ENCODE data around the gene GPAT2.
"Not testable (repeated sequence)": the region's sequence is repeated elsewhere in the genome, so short reads cannot be mapped to it uniquely, and the experiment has no call there.

The GPAT2 gene

DNA sequence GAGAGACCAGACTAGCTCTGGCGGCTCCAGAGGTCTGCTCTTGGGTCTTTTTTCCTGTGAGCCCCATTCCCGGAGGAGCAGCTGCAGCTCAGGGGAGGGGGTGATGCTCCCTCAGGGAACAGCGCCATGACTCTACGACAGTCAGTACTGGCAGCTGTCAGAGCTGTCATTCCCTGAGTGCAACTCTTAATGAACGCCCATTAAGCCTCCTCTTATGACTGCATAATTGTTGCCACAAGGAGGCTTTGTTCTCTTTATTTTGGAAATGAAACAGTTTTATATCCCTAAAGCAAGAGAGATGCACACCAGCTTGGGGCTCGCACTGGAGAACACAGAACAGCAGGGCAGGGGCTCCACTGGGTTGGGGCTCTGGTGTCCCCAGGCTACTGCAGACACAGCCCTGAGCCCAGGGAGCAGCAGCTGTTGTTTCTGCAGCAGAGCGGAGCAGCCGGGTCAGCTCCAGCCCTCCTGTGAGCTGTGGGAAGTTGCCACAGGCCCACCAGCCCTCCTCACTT lies 37.3 kb upstream of the GPAT2 start:
- not testable (repeated sequence) for H3K4me3 ChIP-seq (ENCODE audit: low read depth, low read length); H3K27me3 ChIP-seq (ENCODE audit: control insufficient read depth, insufficient read depth, low read length); H3K27ac ChIP-seq (ENCODE audit: low read depth, low read length); H3K36me3 ChIP-seq (ENCODE audit: control insufficient read depth, insufficient read depth, low read length); H3K9ac ChIP-seq (ENCODE audit: low read depth, low read length); H3K4me1 ChIP-seq (ENCODE audit: control insufficient read depth, insufficient read depth, low read length); H3K9me3 ChIP-seq (ENCODE audit: control insufficient read depth, insufficient read depth, low read length)

GRCh38 chr2:96071087-96071976 lies 36.6 kb upstream of the GPAT2 start:
- not testable (repeated sequence) for H3K27ac ChIP-seq (ENCODE audit: low read depth, low read length); H3K9me3 ChIP-seq (ENCODE audit: control insufficient read depth, insufficient read depth, low read length); H3K9ac ChIP-seq (ENCODE audit: low read depth, low read length); H3K4me3 ChIP-seq (ENCODE audit: low read depth, low read length); H3K36me3 ChIP-seq (ENCODE audit: control insufficient read depth, insufficient read depth, low read length); H3K4me1 ChIP-seq (ENCODE audit: control insufficient read depth, insufficient read depth, low read length); H3K27me3 ChIP-seq (ENCODE audit: control insufficient read depth, insufficient read depth, low read length)

DNA sequence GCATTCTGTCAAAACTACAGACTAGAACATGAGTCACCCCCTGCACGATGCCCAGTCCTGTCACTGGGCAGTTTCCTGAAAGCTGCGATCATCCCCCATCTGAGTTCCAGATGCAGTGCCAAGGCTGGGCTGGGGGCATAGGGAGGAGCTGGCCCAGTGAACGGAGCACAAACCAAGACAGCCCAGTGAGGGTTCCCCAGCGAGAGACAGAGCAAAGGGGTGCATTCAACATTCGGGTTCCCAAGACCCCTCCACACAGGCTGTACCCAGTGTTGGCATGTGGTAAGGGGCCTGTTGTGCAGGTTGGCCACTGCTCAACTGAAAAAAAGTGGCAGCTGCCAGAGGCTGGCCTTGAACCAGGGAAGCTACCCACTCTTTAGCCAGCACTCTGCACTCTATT lies 35.6 kb upstream of the GPAT2 start:
- H3K9ac ChIP-seq (ENCODE audit: low read depth, low read length); H3K27ac ChIP-seq (ENCODE audit: low read depth, low read length); H3K4me1 ChIP-seq (ENCODE audit: control insufficient read depth, insufficient read depth, low read length); H3K4me3 ChIP-seq (ENCODE audit: low read depth, low read length); H3K36me3 ChIP-seq (ENCODE audit: control insufficient read depth, insufficient read depth, low read length); H3K27me3 ChIP-seq (ENCODE audit: control insufficient read depth, insufficient read depth, low read length); H3K9me3 ChIP-seq (ENCODE audit: control insufficient read depth, insufficient read depth, low read length): not testable (repeated sequence)

GRCh38 chr2:96069878-96070277 lies 35.2 kb upstream of the GPAT2 start:
- H3K27me3 ChIP-seq (ENCODE audit: control insufficient read depth, insufficient read depth, low read length); H3K27ac ChIP-seq (ENCODE audit: low read depth, low read length); H3K4me1 ChIP-seq (ENCODE audit: control insufficient read depth, insufficient read depth, low read length); H3K4me3 ChIP-seq (ENCODE audit: low read depth, low read length); H3K9ac ChIP-seq (ENCODE audit: low read depth, low read length); H3K36me3 ChIP-seq (ENCODE audit: control insufficient read depth, insufficient read depth, low read length); H3K9me3 ChIP-seq (ENCODE audit: control insufficient read depth, insufficient read depth, low read length): not testable (repeated sequence)

- H3K27ac ChIP-seq (ENCODE audit: low read depth, low read length); H3K9ac ChIP-seq (ENCODE audit: low read depth, low read length); H3K9me3 ChIP-seq (ENCODE audit: control insufficient read depth, insufficient read depth, low read length); H3K27me3 ChIP-seq (ENCODE audit: control insufficient read depth, insufficient read depth, low read length); H3K4me3 ChIP-seq (ENCODE audit: low read depth, low read length); H3K36me3 ChIP-seq (ENCODE audit: control insufficient read depth, insufficient read depth, low read length); H3K4me1 ChIP-seq (ENCODE audit: control insufficient read depth, insufficient read depth, low read length): not testable (repeated sequence)
Observed at GRCh38 chr2:96067902-96068581, 33.3 kb upstream of the GPAT2 start.

GRCh38 chr2:96067098-96067660 lies 32.5 kb upstream of the GPAT2 start:
- H3K4me1 ChIP-seq (ENCODE audit: control insufficient read depth, insufficient read depth, low read length); H3K9me3 ChIP-seq (ENCODE audit: control insufficient read depth, insufficient read depth, low read length); H3K27ac ChIP-seq (ENCODE audit: low read depth, low read length); H3K27me3 ChIP-seq (ENCODE audit: control insufficient read depth, insufficient read depth, low read length); H3K4me3 ChIP-seq (ENCODE audit: low read depth, low read length); H3K9ac ChIP-seq (ENCODE audit: low read depth, low read length); H3K36me3 ChIP-seq (ENCODE audit: control insufficient read depth, insufficient read depth, low read length): not testable (repeated sequence)

DNA sequence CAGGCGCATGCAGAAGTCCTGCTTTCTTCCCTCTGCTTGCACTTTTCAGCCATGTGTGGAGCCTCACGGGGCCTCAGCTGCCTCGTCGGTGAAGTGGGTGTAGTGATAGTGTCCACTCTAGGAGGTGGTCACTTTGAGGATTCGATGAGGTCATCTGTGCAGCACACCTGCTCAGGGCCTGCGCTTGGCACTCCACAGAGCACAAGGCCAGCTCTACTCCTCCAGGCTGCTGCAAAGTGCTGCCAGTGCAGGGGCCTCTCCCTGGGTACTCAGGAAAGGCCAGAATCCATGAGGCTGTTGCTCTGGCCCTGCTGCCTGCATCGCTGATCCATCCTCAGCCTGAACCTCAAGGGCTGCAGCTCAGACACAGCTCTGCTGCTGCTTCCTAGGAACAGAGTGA lies 31.8 kb upstream of the GPAT2 start:
- H3K4me3 ChIP-seq (ENCODE audit: low read depth, low read length); H3K4me1 ChIP-seq (ENCODE audit: control insufficient read depth, insufficient read depth, low read length); H3K36me3 ChIP-seq (ENCODE audit: control insufficient read depth, insufficient read depth, low read length); H3K27me3 ChIP-seq (ENCODE audit: control insufficient read depth, insufficient read depth, low read length); H3K27ac ChIP-seq (ENCODE audit: low read depth, low read length); H3K9me3 ChIP-seq (ENCODE audit: control insufficient read depth, insufficient read depth, low read length); H3K9ac ChIP-seq (ENCODE audit: low read depth, low read length): not testable (repeated sequence)

- not testable (repeated sequence) for H3K4me1 ChIP-seq (ENCODE audit: control insufficient read depth, insufficient read depth, low read length)
Observed at GRCh38 chr2:96065954-96066353, 31.2 kb upstream of the GPAT2 start.

GRCh38 chr2:96065381-96065930 lies 30.7 kb upstream of the GPAT2 start:
- no peak overlapping the region for H3K27ac ChIP-seq (ENCODE audit: low read depth, low read length)
- no peaks in the 10 kb centered on the region for H3K9me3 ChIP-seq (ENCODE audit: control insufficient read depth, insufficient read depth, low read length)
- no peaks in the 10 kb centered on the region for H3K27me3 ChIP-seq (ENCODE audit: control insufficient read depth, insufficient read depth, low read length)
- no peak overlapping the region for H3K4me3 ChIP-seq (ENCODE audit: low read depth, low read length)
- no peaks in the 10 kb centered on the region for H3K36me3 ChIP-seq (ENCODE audit: control insufficient read depth, insufficient read depth, low read length)
- peaks cover 4% of the 10 kb centered on the region; the same call in 1 of the 2 replicates for H3K4me1 ChIP-seq (ENCODE audit: control insufficient read depth, insufficient read depth, low read length)
- H3K9ac ChIP-seq (ENCODE audit: low read depth, low read length): no peak overlapping the region

More at GRCh38 chr2:96065954-96066353, 31.2 kb upstream of the GPAT2 start:
- H3K9me3 ChIP-seq (ENCODE audit: control insufficient read depth, insufficient read depth, low read length); H3K4me3 ChIP-seq (ENCODE audit: low read depth, low read length); H3K36me3 ChIP-seq (ENCODE audit: control insufficient read depth, insufficient read depth, low read length); H3K27me3 ChIP-seq (ENCODE audit: control insufficient read depth, insufficient read depth, low read length); H3K9ac ChIP-seq (ENCODE audit: low read depth, low read length); H3K27ac ChIP-seq (ENCODE audit: low read depth, low read length): not testable (repeated sequence)

- not testable (repeated sequence) for H3K27ac ChIP-seq (ENCODE audit: low read depth, low read length); H3K36me3 ChIP-seq (ENCODE audit: control insufficient read depth, insufficient read depth, low read length); H3K9me3 ChIP-seq (ENCODE audit: control insufficient read depth, insufficient read depth, low read length); H3K9ac ChIP-seq (ENCODE audit: low read depth, low read length); H3K4me1 ChIP-seq (ENCODE audit: control insufficient read depth, insufficient read depth, low read length); H3K27me3 ChIP-seq (ENCODE audit: control insufficient read depth, insufficient read depth, low read length); H3K4me3 ChIP-seq (ENCODE audit: low read depth, low read length)
Observed at GRCh38 chr2:96064760-96065159, 30.0 kb upstream of the GPAT2 start.
